Thoracic aorta (tissue), 2 donors: ENCODE results near the gene CTSC. TPM values are rescaled to one million over a fixed set of nuclear protein-coding genes. Genes with fewer than 3 reads are reported as not detected.

Source experiments
- ATAC-seq: fragments of 150-250 bp; one replicate; pipeline ENCODE4 v1.8.0; 2017; ENCODE audit warnings: low read depth; ENCODE audit not compliant: insufficient number of reproducible peaks, low FRiP score
- DNase-seq: peaks from one replicate; pipeline ENCODE4 v3.0.0-alpha.2; 2020; ENCODE audit warnings: low spot score
- H3K27ac ChIP-seq, 2 donors: fragments of 200-600 bp; sonication (generic); 1 replicate in 1 of 2; 2 replicates in 1 of 2; pipeline ENCODE4 v1.5.1; 2016; ENCODE audit warnings: mild to moderate bottlenecking in 2 of 2, moderate library complexity in 2 of 2
- H3K27me3 ChIP-seq: fragments of 200-600 bp; sonication (generic); replicated peaks from 2 replicates; pipeline ENCODE4 v1.6.0; 2016; ENCODE audit warnings: mild to moderate bottlenecking; ENCODE audit not compliant: insufficient read depth
- H3K36me3 ChIP-seq: fragments of 200-600 bp; sonication (generic); one replicate; pipeline ENCODE4 v1.5.1; 2016
- H3K4me1 ChIP-seq, 2 donors: fragments of 200-600 bp; sonication (generic); 1 replicate in 1 of 2; 2 replicates in 1 of 2; pipeline versions ENCODE4 v1.5.1 to v1.6.0; 2016; ENCODE audit warnings: low read depth in 2 of 2, mild to moderate bottlenecking in 1 of 2; ENCODE audit not compliant: control insufficient read depth in 1 of 2
- H3K4me3 ChIP-seq: fragments of 200-600 bp; sonication (generic); 2 replicates; pipeline ENCODE4 v1.5.1; 2016; ENCODE audit warnings: mild to moderate bottlenecking
- H3K9me3 ChIP-seq: fragments of 200-600 bp; sonication (generic); 2 replicates; pipeline ENCODE4 v1.5.1; 2016
- total RNA-seq, 2 donors: library from RNA; depleted of rRNA; stranded (reverse); fragments of >200 nt; gene quantifications; one replicate each; pipeline versions ENCODE4 v1.1.0 to v1.2.3, GENCODE V29; 2016
- TF ChIP-seq, protein P1 (sequence below): fragments of 200-600 bp; sonication (generic); IDR thresholded peaks from one replicate; pipeline ENCODE4 v1.5.1; 2019; ENCODE audit warnings: antibody characterized with exemption

Gene CTSC
- total RNA-seq, 2 donors from 2014 or later, result 49.0 to 91.1 TPM

GRCh38 chr11:88320149-88320559 lies 17.4 kb downstream of the CTSC start:
- no peaks in the 10 kb centered on the region for H3K27me3 ChIP-seq
- H3K4me1 ChIP-seq, result peaks cover 3 to 28% of the 10 kb centered on the region in 2 donors
- no peaks in the 10 kb centered on the region for H3K36me3 ChIP-seq
- ATAC-seq (no peak), DNase-seq (no peak)
- H3K27ac ChIP-seq, result peak overlapping the region in 1 of 2 donors; percentile 14
- TF ChIP-seq, protein P1, sequence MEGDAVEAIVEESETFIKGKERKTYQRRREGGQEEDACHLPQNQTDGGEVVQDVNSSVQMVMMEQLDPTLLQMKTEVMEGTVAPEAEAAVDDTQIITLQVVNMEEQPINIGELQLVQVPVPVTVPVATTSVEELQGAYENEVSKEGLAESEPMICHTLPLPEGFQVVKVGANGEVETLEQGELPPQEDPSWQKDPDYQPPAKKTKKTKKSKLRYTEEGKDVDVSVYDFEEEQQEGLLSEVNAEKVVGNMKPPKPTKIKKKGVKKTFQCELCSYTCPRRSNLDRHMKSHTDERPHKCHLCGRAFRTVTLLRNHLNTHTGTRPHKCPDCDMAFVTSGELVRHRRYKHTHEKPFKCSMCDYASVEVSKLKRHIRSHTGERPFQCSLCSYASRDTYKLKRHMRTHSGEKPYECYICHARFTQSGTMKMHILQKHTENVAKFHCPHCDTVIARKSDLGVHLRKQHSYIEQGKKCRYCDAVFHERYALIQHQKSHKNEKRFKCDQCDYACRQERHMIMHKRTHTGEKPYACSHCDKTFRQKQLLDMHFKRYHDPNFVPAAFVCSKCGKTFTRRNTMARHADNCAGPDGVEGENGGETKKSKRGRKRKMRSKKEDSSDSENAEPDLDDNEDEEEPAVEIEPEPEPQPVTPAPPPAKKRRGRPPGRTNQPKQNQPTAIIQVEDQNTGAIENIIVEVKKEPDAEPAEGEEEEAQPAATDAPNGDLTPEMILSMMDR, result no peak
- H3K9me3 ChIP-seq, result no peaks in the 10 kb centered on the region
- H3K4me3 ChIP-seq, result no peak overlapping the region

GRCh38 chr11:88318017-88318416 lies 19.5 kb downstream of the CTSC start:
- ATAC-seq (no peak), DNase-seq (no peak)
- H3K36me3 ChIP-seq, result no peaks in the 10 kb centered on the region
- TF ChIP-seq, protein P1, result no peak
- peaks cover 5 to 34% of the 10 kb centered on the region in 2 donors for H3K4me1 ChIP-seq
- no peaks in the 10 kb centered on the region for H3K27me3 ChIP-seq
- no peaks in the 10 kb centered on the region for H3K9me3 ChIP-seq
- no peak overlapping the region for H3K4me3 ChIP-seq
- H3K27ac ChIP-seq, result no peak overlapping the region

DNA sequence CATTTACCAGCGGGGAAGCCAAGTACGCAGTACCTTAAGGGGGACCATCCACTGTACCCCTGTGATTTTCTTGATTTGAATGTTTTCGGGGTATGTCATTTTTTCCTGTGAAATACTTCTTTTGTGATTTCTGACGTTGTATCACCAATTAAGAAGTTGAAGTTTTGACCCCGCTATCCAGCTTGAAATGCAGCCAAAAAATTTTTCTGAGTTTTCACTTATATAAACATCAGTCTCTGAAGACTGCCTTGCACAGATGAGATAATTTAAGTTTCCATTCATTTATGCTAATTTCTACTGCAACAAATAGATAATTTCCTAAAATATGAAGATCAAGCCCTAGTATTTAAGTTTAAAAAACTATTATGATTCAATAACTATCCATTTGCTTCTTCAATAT lies 20.0 kb downstream of the CTSC start:
- Histone ChIP-seq H3K4me3 (no peak overlapping the region), H3K27me3 (no peaks in the 10 kb centered on the region), H3K4me1 (peaks cover 9 to 38% of the 10 kb centered on the region in 2 donors), H3K27ac (no peak overlapping the region), H3K9me3 (no peaks in the 10 kb centered on the region), H3K36me3 (no peaks in the 10 kb centered on the region)
- ATAC-seq, result no peak
- DNase-seq, result no peak
- TF ChIP-seq, protein P1, result no peak

GRCh38 chr11:88315981-88316441 lies 21.5 kb downstream of the CTSC start:
- Histone ChIP-seq H3K9me3 (no peaks in the 10 kb centered on the region), H3K36me3 (no peaks in the 10 kb centered on the region), H3K27me3 (no peaks in the 10 kb centered on the region), H3K27ac (no peak overlapping the region), H3K4me1 (peaks cover 9 to 50% of the 10 kb centered on the region in 2 donors), H3K4me3 (no peak overlapping the region)
- DNase-seq (no peak), ATAC-seq (no peak)
- TF ChIP-seq, protein P1, result no peak

DNA sequence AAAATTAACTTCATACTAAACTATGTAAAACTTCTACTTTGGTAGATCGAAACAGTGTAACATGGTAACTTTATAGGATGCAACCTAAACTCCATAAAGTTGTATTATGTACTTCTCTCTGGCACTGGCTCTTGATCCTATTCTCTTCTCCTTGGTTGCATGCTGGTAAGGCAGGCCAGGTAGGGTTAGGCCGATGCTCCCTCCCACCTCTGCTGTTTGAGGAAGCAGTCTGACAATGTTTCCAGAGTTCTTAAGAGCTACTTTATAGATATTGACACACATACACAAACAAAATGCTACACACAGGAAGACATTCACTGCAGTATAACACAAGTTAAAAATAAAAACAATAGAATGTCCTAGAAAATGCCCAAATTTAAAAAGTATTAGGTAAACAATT lies 22.5 kb downstream of the CTSC start:
- Histone ChIP-seq H3K27ac (no peak overlapping the region), H3K9me3 (no peaks in the 10 kb centered on the region), H3K4me3 (no peak overlapping the region), H3K27me3 (no peaks in the 10 kb centered on the region), H3K36me3 (no peaks in the 10 kb centered on the region), H3K4me1 (peaks cover 16 to 51% of the 10 kb centered on the region in 2 donors)
- TF ChIP-seq, protein P1, result no peak
- no peak for DNase-seq
- ATAC-seq, result no peak
